PC-3 (cell line): ENCODE results near the gene TYROBP. TPM values are rescaled to one million over a fixed set of nuclear protein-coding genes. Genes with fewer than 3 reads are reported as not detected.

Experiments used
- ATAC-seq: fragments of 200-7000 bp; cut with Tn5 transposase; 2 replicates; pipeline ENCODE4 v1.9.1; 2020; ENCODE audit warnings: mild to moderate bottlenecking, moderate library complexity
- BruUV-seq: library from RNA; stranded (reverse); fragments of 400-500 nt; replicated peaks from 2 replicates; lab custom pipeline; 2021; lab: Mats Ljungman, UMichigan
- CTCF ChIA-PET: fragments of 300-600 bp; sonication (Branson Sonifier 250); formaldehyde crosslinking; loops from one replicate; lab custom pipeline; 2022; ENCODE audit warnings: antibody characterized with exemption; lab: Charles Lee
- POLR2A ChIA-PET: fragments of 300-600 bp; sonication (Branson Sonifier 250); formaldehyde crosslinking; loops from one replicate; lab custom pipeline; 2022; ENCODE audit warnings: antibody characterized with exemption; ENCODE audit not compliant: unreplicated experiment; lab: Charles Lee
- DNase-seq: peaks from one replicate; pipeline ENCODE4 v3.0.0-alpha.2; 2015
- H2AFZ ChIP-seq: fragments of 300-600 bp; sonication (generic); 2 replicates; pipeline ENCODE4 v1.6.0; 2016; ENCODE audit warnings: antibody characterized with exemption, low read length
- H3F3A ChIP-seq: fragments of 300-600 bp; sonication (generic); one replicate; pipeline ENCODE4 v1.6.0; 2017; ENCODE audit warnings: antibody characterized with exemption, low read length, control low read depth, mild to moderate bottlenecking; ENCODE audit not compliant: unreplicated experiment
- H3K27ac ChIP-seq: fragments of 300-600 bp; sonication (generic); 2 replicates; pipeline ENCODE4 v1.5.1; 2016; ENCODE audit warnings: mild to moderate bottlenecking, low read length
- H3K27me3 ChIP-seq: fragments of 300-600 bp; sonication (generic); 2 replicates; pipeline ENCODE4 v1.6.1; 2016; ENCODE audit warnings: low read length, mixed read lengths
- H3K36me3 ChIP-seq: fragments of 300-600 bp; sonication (generic); 2 replicates; pipeline ENCODE4 v1.6.1; 2016; ENCODE audit warnings: low read depth, mixed run types, low read length, mixed read lengths
- H3K4me1 ChIP-seq: fragments of 300-600 bp; sonication (generic); 2 replicates; pipeline ENCODE4 v1.5.1; 2016; ENCODE audit warnings: low read length; ENCODE audit not compliant: insufficient read depth
- H3K4me2 ChIP-seq: fragments of 300-600 bp; sonication (generic); 2 replicates; pipeline ENCODE4 v1.6.0; 2016; ENCODE audit warnings: low read length
- H3K4me3 ChIP-seq: fragments of 300-600 bp; sonication (generic); 2 replicates; pipeline ENCODE4 v1.5.1; 2016; ENCODE audit warnings: mild to moderate bottlenecking, low read length, mixed read lengths
- H3K79me2 ChIP-seq: fragments of 300-600 bp; sonication (generic); 2 replicates; pipeline ENCODE4 v1.6.1; 2017; ENCODE audit warnings: low read length, mixed read lengths
- H3K9ac ChIP-seq: fragments of 300-600 bp; sonication (generic); 2 replicates; pipeline ENCODE4 v1.6.0; 2016; ENCODE audit warnings: mild to moderate bottlenecking, low read length
- H3K9me2 ChIP-seq: fragments of 300-600 bp; sonication (generic); replicated peaks from 2 replicates; pipeline ENCODE4 v1.6.1; 2016; ENCODE audit warnings: mixed run types, low read length, mixed read lengths
- H3K9me3 ChIP-seq: fragments of 300-600 bp; sonication (generic); 2 replicates; pipeline ENCODE4 v1.6.1; 2016; ENCODE audit warnings: low read length, mixed read lengths
- H4K20me1 ChIP-seq: fragments of 300-600 bp; sonication (generic); 2 replicates; pipeline ENCODE4 v1.6.1; 2016; ENCODE audit warnings: low read length, mixed read lengths
- EZH2 ChIP-seq: fragments of 300-600 bp; sonication (generic); IDR thresholded peaks from one replicate; pipeline ENCODE4 v1.6.1; 2017; ENCODE audit warnings: antibody characterized with exemption, mild to moderate bottlenecking, low read length; ENCODE audit not compliant: unreplicated experiment
- EZH2phosphoT487 ChIP-seq: fragments of 300-600 bp; sonication (generic); IDR thresholded peaks from 2 replicates; pipeline ENCODE4 v1.6.1; 2018; ENCODE audit warnings: mild to moderate bottlenecking, antibody characterized with exemption, low read length, borderline replicate concordance
- intact Hi-C: fragments of 100-400 bp; cut with micrococcal nuclease; formaldehyde crosslinking; loops from 2 replicates; pipeline ENCODE4 v1.9.0; 2023
- total RNA-seq: library from RNA; depleted of rRNA; stranded (reverse); fragments of >200 nt; gene quantifications from 2 replicates; pipeline ENCODE4 v1.2.3, GENCODE V29; 2014
- TF ChIP-seq, protein P1 (sequence below): fragments of 300-600 bp; sonication (generic); conservative IDR thresholded peaks from 2 replicates; pipeline ENCODE4 v1.5.1; 2017; ENCODE audit warnings: antibody characterized with exemption, low read depth, mild to moderate bottlenecking, low read length

TYROBP gene
- total RNA-seq, 1 experiment from 2014 or later = not detected

DNA sequence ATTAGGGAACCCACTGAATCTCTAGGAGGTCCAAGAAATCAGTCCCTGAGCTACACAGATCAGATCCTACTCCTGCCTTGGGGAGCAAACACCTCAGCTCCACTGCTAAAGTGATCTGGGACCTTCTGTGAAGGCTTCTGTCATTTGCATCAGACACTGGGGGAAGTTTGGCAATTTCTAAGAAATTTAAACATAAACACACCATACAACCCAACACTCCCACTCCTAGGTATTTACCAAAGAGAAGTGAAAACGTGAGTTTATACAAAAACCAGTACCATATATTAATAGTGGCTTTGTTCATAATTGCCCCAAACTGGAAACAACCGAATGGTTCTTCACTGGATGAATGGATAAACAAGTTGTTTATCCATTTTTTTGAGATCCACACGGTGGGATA lies 7.3 kb upstream of the TYROBP start:
- H3K79me2 ChIP-seq = no peaks in the 10 kb centered on the region
- H3K4me2 ChIP-seq = no peak overlapping the region
- no peaks in the 10 kb centered on the region for H3K36me3 ChIP-seq
- ChIA-PET CTCF (no interaction called here), POLR2A (no interaction called here)
- H3K9me3 ChIP-seq = no peaks in the 10 kb centered on the region
- H2AFZ ChIP-seq = no peak overlapping the region
- DNase-seq (no peak), ATAC-seq (no peak)
- no peak overlapping the region for H3K9ac ChIP-seq
- no peaks in the 10 kb centered on the region for H3F3A ChIP-seq
- no peak for TF ChIP-seq EZH2
- TF ChIP-seq, protein P1, sequence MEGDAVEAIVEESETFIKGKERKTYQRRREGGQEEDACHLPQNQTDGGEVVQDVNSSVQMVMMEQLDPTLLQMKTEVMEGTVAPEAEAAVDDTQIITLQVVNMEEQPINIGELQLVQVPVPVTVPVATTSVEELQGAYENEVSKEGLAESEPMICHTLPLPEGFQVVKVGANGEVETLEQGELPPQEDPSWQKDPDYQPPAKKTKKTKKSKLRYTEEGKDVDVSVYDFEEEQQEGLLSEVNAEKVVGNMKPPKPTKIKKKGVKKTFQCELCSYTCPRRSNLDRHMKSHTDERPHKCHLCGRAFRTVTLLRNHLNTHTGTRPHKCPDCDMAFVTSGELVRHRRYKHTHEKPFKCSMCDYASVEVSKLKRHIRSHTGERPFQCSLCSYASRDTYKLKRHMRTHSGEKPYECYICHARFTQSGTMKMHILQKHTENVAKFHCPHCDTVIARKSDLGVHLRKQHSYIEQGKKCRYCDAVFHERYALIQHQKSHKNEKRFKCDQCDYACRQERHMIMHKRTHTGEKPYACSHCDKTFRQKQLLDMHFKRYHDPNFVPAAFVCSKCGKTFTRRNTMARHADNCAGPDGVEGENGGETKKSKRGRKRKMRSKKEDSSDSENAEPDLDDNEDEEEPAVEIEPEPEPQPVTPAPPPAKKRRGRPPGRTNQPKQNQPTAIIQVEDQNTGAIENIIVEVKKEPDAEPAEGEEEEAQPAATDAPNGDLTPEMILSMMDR = no peak
- TF ChIP-seq EZH2phosphoT487 = no peak
- no peaks in the 10 kb centered on the region for H4K20me1 ChIP-seq
- BruUV-seq = no TSS peak
- intact Hi-C loops = no loop called here
- no peak overlapping the region for H3K4me3 ChIP-seq
- H3K4me1 ChIP-seq = no peaks in the 10 kb centered on the region
- no peaks in the 10 kb centered on the region for H3K9me2 ChIP-seq
- no peaks in the 10 kb centered on the region for H3K27me3 ChIP-seq
- H3K27ac ChIP-seq = no peak overlapping the region

DNA sequence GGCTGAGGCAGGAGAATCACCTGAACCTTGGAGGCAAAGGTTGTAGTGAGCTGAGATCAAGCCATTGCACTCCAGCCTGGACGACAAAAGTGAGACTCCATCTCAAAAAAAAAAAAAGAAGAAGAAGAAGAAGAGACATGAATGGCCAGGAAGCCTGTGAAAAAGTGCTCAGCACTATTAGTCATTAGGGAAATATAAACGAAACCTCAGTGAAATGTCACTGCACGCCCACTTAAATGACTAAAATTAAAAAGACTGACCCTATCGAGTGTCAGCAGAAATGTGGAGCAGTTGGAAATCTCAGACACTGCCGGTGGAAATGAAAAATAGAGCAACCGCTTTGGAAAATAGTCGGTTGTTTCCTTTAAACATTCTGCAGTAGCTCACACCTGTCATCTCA lies 5.5 kb upstream of the TYROBP start:
- ChIA-PET POLR2A (no interaction called here), CTCF (no interaction called here)
- no peak overlapping the region for H3K9ac ChIP-seq
- H3F3A ChIP-seq = no peaks in the 10 kb centered on the region
- BruUV-seq = no TSS peak
- ATAC-seq = no peak
- no peak overlapping the region for H2AFZ ChIP-seq
- no peaks in the 10 kb centered on the region for H4K20me1 ChIP-seq
- no peak overlapping the region for H3K4me2 ChIP-seq
- H3K4me3 ChIP-seq = no peak overlapping the region
- no peaks in the 10 kb centered on the region for H3K79me2 ChIP-seq
- H3K27me3 ChIP-seq = no peaks in the 10 kb centered on the region
- DNase-seq = peak; percentile 27
- no peaks in the 10 kb centered on the region for H3K9me3 ChIP-seq
- H3K27ac ChIP-seq = no peak overlapping the region
- H3K36me3 ChIP-seq = no peaks in the 10 kb centered on the region
- no peaks in the 10 kb centered on the region for H3K4me1 ChIP-seq
- no peaks in the 10 kb centered on the region for H3K9me2 ChIP-seq
- TF ChIP-seq EZH2phosphoT487 (no peak), EZH2 (no peak)
- TF ChIP-seq, protein P1 = no peak
- intact Hi-C loops = no loop called here

DNA sequence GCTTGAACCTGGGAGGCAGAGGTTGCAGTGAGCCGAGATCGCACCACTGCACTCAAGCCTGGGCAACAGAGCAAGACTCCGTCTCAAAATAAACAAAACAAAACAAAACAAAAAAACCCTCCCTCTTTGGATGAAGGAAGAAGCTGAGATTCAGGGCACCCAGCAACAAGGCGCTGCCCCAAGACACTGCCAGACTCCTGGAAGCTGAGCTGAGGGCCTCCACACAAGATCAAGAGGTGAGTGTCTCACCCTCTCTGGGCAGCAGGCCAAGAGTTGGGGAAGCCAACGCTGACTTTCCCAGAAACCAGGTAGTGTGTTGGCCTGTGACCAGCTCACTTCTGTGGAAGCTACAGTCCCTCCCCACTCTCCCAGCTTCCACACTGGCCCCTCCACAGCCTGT lies 3.7 kb upstream of the TYROBP start:
- TF ChIP-seq, protein P1 = no peak
- Histone ChIP-seq H2AFZ (no peak overlapping the region), H3K4me3 (no peak overlapping the region), H3K79me2 (no peaks in the 10 kb centered on the region), H3K9me2 (no peaks in the 10 kb centered on the region), H3F3A (no peaks in the 10 kb centered on the region), H4K20me1 (no peaks in the 10 kb centered on the region), H3K27ac (no peak overlapping the region), H3K36me3 (no peaks in the 10 kb centered on the region), H3K9me3 (no peaks in the 10 kb centered on the region), H3K4me2 (no peak overlapping the region), H3K27me3 (no peaks in the 10 kb centered on the region), H3K9ac (no peak overlapping the region), H3K4me1 (no peaks in the 10 kb centered on the region)
- BruUV-seq = no TSS peak
- peak; percentile 22; the same call in 1 of the 2 replicates for ATAC-seq
- ChIA-PET POLR2A (no interaction called here), CTCF (no interaction called here)
- peak; percentile 81 for DNase-seq
- intact Hi-C loops = no loop called here
